ENCODE measurements around the gene SETBP1.

DNA sequence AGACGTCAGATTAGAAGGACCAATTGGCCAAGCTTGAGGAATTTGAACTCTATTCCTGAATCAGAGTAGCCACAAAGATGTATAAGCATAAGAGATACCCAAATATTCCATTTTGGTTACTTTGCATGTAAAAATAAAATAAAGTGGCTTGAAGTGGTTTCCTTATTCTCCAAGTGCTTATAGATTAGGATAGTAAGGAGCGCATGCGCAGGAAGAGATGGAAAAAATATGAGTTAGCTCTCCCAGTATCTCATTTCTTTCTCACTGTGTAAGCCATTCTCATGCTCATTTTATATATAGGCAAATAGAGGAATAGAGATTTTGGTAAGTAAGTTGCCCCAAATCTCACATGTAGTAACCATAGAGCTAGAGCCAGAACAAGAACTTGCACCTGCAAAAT is 241.3 kb downstream of the SETBP1 start:
- TF ChIP-seq CEBPB (IDR thresholded peaks at IDR 0.05; ENCODE audit: low read depth, low read length): no peak
- TF ChIP-seq, protein P1, sequence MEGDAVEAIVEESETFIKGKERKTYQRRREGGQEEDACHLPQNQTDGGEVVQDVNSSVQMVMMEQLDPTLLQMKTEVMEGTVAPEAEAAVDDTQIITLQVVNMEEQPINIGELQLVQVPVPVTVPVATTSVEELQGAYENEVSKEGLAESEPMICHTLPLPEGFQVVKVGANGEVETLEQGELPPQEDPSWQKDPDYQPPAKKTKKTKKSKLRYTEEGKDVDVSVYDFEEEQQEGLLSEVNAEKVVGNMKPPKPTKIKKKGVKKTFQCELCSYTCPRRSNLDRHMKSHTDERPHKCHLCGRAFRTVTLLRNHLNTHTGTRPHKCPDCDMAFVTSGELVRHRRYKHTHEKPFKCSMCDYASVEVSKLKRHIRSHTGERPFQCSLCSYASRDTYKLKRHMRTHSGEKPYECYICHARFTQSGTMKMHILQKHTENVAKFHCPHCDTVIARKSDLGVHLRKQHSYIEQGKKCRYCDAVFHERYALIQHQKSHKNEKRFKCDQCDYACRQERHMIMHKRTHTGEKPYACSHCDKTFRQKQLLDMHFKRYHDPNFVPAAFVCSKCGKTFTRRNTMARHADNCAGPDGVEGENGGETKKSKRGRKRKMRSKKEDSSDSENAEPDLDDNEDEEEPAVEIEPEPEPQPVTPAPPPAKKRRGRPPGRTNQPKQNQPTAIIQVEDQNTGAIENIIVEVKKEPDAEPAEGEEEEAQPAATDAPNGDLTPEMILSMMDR (IDR thresholded peaks at IDR 0.05; ENCODE audit: control extremely low read depth in 1 of 3, insufficient read depth in 1 of 3, low read depth in 1 of 3, low read length in 3 of 3): no peak
- no peak for TF ChIP-seq POLR2A (IDR thresholded peaks at IDR 0.05; ENCODE audit: control extremely low read depth in 1 of 2, low read depth in 2 of 2, low read length in 2 of 2)
- TF ChIP-seq EZH2 (IDR thresholded peaks at IDR 0.05; ENCODE audit: low read depth, low read length, severe bottlenecking): no peak
- no peak for TF ChIP-seq CHD1 (IDR thresholded peaks at IDR 0.05; ENCODE audit: low read depth, low read length)

All from H1 (cell line).